Gastrocnemius medialis (tissue), 4 donors: ENCODE results near the gene PDCD1LG2. TPM values are rescaled to one million over a fixed set of nuclear protein-coding genes. Genes with fewer than 3 reads are reported as not detected.

ENCODE experiments used
- ATAC-seq, 2 donors: fragments of 150-250 bp; one replicate each; pipeline ENCODE4 v1.9.1; 2016
- DNase-seq, 2 donors: peaks; one replicate each; pipeline ENCODE4 v3.0.0-alpha.2; 2019
- H3K27ac ChIP-seq, 4 donors: fragments of 200-600 bp; sonication (generic); 1 replicate in 1 of 4; 2 replicates in 3 of 4; pipeline ENCODE4 v1.5.1; 2016 to 2018; ENCODE audit warnings: mild to moderate bottlenecking in 2 of 4, moderate library complexity in 1 of 4
- H3K27me3 ChIP-seq, 3 donors: fragments of 200-600 bp; sonication (generic) in 2 of 3; 1 replicate in 1 of 3; 2 replicates in 2 of 3; pipeline versions ENCODE4 v1.5.1 to v1.6.0; 2016 to 2019; ENCODE audit warnings: mild to moderate bottlenecking in 1 of 3, moderate library complexity in 1 of 3
- H3K36me3 ChIP-seq, 2 donors: fragments of 200-600 bp; sonication (generic) in 1 of 2; one replicate each; pipeline ENCODE4 v1.5.1; 2017 to 2018
- H3K4me1 ChIP-seq, 2 donors: fragments of 200-600 bp; sonication (generic) in 1 of 2; one replicate each; pipeline ENCODE4 v1.5.1; 2016 to 2017; ENCODE audit warnings: mild to moderate bottlenecking in 2 of 2
- H3K4me3 ChIP-seq, 4 donors: fragments of 200-600 bp; sonication (generic) in 3 of 4; 1 replicate in 1 of 4; 2 replicates in 3 of 4; pipeline ENCODE4 v1.5.1; 2016 to 2019; ENCODE audit warnings: mild to moderate bottlenecking in 2 of 4
- H3K9me3 ChIP-seq, 3 donors: fragments of 200-600 bp; sonication (generic) in 2 of 3; 1 replicate in 1 of 3; 2 replicates in 2 of 3; pipeline ENCODE4 v1.5.1; 2016 to 2019
- POLR2A ChIP-seq, 2 donors: fragments of 450-650 bp; IDR thresholded peaks; one replicate each; pipeline ENCODE4 v1.6.1; 2017; ENCODE audit warnings: antibody characterized with exemption in 2 of 2, mild to moderate bottlenecking in 2 of 2, moderate library complexity in 2 of 2
- in situ Hi-C, 4 donors: fragments of 200-750 bp; cut with MboI; loops; one replicate each; pipeline versions ENCODE4 v1.15.0 to v1.8.0; 2017; ENCODE audit warnings: low sequenced_read_pairs in 4 of 4
- intact Hi-C: fragments of 100-400 bp; cut with DNase I; formaldehyde crosslinking; loops from one replicate; pipeline ENCODE4 v1.15.1; 2023; ENCODE audit warnings: low total_unique reads
- total RNA-seq, 4 donors: library from RNA; depleted of rRNA; stranded (reverse); fragments of >200 nt; gene quantifications; one replicate each; pipeline versions ENCODE4 v1.1.0 to v1.2.3, GENCODE V29; 2016
- TF ChIP-seq, protein P1 (sequence below), 5 experiments: fragments of 450-650 bp in 3 of 5; fragments of 200-600 bp in 2 of 5; sonication (generic) in 2 of 5; IDR thresholded peaks in 4 of 5; conservative IDR thresholded peaks in 1 of 5; 1 replicate in 4 of 5; 2 replicates in 1 of 5; pipeline ENCODE4 v1.5.1; 2016 to 2019; ENCODE audit warnings: antibody characterized with exemption in 5 of 5, mild to moderate bottlenecking in 3 of 5, moderate library complexity in 3 of 5

The PDCD1LG2 gene
- total RNA-seq, 4 donors from 2014 or later = 1.4 to 2.5 (median 1.7) TPM

DNA sequence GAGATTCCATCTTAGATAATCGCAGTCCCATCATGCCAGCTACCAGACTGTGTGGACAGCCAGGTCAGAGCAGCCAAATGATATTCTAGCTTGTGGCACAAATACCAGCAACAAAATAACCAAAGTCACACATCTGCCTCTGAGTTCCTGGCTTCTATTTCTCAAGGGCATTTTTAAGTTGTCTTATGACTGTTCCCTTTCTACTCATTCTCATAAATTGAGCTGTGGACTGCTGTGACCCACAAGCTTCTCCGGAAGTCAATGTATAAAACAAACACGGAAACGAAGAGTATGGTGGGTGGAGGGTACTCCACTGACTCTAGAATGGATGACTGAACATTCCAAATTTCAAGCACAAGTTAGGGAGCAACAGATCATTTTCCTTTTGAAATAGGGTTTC lies 43.9 kb downstream of the PDCD1LG2 start:
- intact Hi-C loops (no loop called here), in situ Hi-C loops (no loop called here)
- Histone ChIP-seq H3K27me3 (no peaks in the 10 kb centered on the region), H3K9me3 (no peaks in the 10 kb centered on the region), H3K27ac (peak overlapping the region in 1 of 4 donors; percentile 3), H3K4me3 (no peak overlapping the region), H3K4me1 (peaks cover 28 to 40% of the 10 kb centered on the region in 2 donors), H3K36me3 (no peaks in the 10 kb centered on the region)
- no peak for TF ChIP-seq POLR2A (IDR thresholded peaks at IDR 0.05)
- TF ChIP-seq, protein P1, sequence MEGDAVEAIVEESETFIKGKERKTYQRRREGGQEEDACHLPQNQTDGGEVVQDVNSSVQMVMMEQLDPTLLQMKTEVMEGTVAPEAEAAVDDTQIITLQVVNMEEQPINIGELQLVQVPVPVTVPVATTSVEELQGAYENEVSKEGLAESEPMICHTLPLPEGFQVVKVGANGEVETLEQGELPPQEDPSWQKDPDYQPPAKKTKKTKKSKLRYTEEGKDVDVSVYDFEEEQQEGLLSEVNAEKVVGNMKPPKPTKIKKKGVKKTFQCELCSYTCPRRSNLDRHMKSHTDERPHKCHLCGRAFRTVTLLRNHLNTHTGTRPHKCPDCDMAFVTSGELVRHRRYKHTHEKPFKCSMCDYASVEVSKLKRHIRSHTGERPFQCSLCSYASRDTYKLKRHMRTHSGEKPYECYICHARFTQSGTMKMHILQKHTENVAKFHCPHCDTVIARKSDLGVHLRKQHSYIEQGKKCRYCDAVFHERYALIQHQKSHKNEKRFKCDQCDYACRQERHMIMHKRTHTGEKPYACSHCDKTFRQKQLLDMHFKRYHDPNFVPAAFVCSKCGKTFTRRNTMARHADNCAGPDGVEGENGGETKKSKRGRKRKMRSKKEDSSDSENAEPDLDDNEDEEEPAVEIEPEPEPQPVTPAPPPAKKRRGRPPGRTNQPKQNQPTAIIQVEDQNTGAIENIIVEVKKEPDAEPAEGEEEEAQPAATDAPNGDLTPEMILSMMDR (IDR thresholded peaks at IDR 0.05 in 4 of 5, conservative IDR thresholded peaks at IDR 0.05 in 1 of 5) = no peak
- no peak for ATAC-seq
- no peak for DNase-seq

DNA sequence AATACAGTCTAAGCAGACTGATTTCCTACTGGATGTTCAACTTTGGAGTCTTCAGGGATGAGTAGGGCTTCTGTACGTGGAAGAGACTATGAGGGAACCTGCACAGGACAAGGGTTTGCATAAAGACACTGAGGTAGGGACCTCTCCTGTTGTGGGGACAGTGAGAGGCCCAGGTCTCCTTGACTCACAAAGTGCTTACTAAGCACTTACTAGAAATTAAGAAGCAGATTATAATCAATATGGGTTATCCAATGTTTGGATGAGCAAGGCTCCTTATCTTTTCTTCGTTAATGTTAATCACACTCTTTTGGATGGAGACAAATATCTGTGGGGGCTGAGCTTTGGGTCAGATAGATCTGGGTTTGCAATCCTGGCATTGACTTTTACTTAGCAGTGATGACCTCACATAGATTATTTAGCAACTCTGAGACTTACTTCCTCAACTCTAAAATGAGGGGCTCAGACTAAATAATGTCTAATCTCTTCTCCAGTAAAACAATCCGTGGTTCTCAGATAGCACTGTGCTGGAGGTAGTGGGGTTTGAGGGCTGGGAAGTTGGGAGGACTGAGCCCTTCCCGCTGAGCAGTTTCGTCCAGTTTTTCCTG lies 45.9 kb downstream of the PDCD1LG2 start:
- DNase-seq = no peak
- intact Hi-C loops (no loop called here), in situ Hi-C loops (no loop called here)
- Histone ChIP-seq H3K9me3 (no peaks in the 10 kb centered on the region), H3K36me3 (no peaks in the 10 kb centered on the region), H3K4me1 (peaks cover 19 to 24% of the 10 kb centered on the region in 2 donors), H3K27me3 (no peaks in the 10 kb centered on the region), H3K27ac (no peak overlapping the region), H3K4me3 (no peak overlapping the region)
- TF ChIP-seq, protein P1 (IDR thresholded peaks at IDR 0.05 in 4 of 5, conservative IDR thresholded peaks at IDR 0.05 in 1 of 5) = no peak
- no peak for TF ChIP-seq POLR2A (IDR thresholded peaks at IDR 0.05)
- no peak for ATAC-seq

DNA sequence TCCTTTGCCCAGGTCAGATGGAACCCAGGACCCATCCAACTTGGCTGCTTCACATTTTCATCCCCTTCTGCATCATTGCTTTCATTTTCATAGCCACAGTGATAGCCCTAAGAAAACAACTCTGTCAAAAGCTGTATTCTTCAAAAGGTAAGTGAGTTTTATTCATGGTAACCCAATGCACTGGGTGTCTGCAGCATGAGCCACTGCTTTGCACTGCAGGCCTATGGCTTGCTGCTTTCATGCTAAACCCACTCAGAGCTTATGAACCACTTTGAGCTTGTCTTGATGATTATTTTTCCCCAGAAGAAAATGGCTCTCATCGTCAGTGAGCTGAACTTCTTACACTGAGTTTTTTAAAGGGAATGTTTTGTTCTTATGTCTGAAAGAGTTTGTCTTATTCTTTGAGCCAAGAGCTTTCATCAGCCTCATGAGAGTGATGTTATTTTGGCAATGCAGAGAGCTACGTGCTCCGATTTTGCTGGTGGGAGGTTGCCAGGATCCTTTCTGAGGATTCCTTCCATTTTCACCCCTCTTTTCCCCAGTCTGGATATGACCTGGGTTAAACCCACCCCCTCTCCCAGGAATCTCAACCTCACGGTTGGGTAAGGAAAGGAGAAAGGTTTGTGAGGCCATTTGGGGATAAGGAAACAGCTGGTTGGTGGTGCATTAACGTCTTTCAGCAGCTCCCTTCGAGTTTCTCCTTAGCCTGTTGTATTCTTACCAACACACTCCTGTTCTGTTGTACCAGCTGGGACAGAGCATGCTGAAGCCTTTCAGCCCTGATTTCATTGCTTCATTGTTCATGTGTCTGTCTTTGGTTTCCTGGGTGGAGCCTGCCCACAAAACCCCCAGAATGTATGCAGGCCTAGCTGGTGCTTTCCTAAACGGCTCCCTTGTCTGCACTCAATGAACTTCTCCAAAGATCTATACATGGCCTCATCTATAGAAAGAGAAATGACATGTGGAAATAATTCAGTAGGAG lies 47.6 kb downstream of the PDCD1LG2 start:
- intact Hi-C loops = no loop called here
- H3K4me1 ChIP-seq = peaks cover 19 to 24% of the 10 kb centered on the region in 2 donors
- in situ Hi-C loops = no loop called here

DNA sequence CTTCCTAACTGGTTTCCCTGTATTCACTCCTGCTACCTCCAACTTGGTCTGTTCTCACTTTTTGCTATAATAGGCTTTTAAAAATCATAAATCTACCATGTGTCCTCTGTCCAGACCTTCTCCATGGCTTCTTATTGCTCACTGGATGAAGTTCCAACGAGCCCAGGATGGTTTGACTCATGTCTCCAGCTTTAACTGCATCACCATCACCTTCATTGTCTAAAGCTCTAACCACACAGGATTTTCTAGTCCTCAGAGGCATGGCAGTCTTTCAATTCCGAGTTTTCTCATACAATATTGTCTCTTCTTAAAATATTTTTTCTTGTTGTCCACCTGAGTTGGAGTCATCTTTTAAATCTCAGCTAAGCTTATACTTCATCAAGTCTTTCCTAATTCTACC lies 49.3 kb downstream of the PDCD1LG2 start:
- Histone ChIP-seq H3K27ac (no peak overlapping the region), H3K36me3 (no peaks in the 10 kb centered on the region), H3K4me1 (peaks cover 13 to 15% of the 10 kb centered on the region in 2 donors), H3K9me3 (no peaks in the 10 kb centered on the region), H3K4me3 (no peak overlapping the region), H3K27me3 (no peaks in the 10 kb centered on the region)
- no peak for DNase-seq
- TF ChIP-seq, protein P1 (IDR thresholded peaks at IDR 0.05 in 4 of 5, conservative IDR thresholded peaks at IDR 0.05 in 1 of 5) = no peak
- TF ChIP-seq POLR2A (IDR thresholded peaks at IDR 0.05) = no peak
- intact Hi-C loops = no loop called here
- ATAC-seq = no peak
- in situ Hi-C loops = no loop called here

More for the DNA sequence above, 47.6 kb downstream of the PDCD1LG2 start:
- Histone ChIP-seq H3K27ac (peak overlapping the region in 2 of 4 donors; percentile 9 to 47), H3K4me3 (no peak overlapping the region), H3K36me3 (no peaks in the 10 kb centered on the region), H3K27me3 (no peaks in the 10 kb centered on the region), H3K9me3 (no peaks in the 10 kb centered on the region)
- no peak for TF ChIP-seq POLR2A (IDR thresholded peaks at IDR 0.05)
- DNase-seq = no peak
- ATAC-seq = peak; percentile 26 to 58
